ENCODE data around the gene CNPY1. TPM values are rescaled to one million over a fixed set of nuclear protein-coding genes. Genes with fewer than 3 reads are reported as not detected.

Gene CNPY1
- total RNA-seq, 1 experiment from 2014 or later: not detected

- no peak for TF ChIP-seq TCF7L2 (IDR thresholded peaks at IDR 0.05; ENCODE audit: low read depth, low read length)
- TF ChIP-seq, protein P1, sequence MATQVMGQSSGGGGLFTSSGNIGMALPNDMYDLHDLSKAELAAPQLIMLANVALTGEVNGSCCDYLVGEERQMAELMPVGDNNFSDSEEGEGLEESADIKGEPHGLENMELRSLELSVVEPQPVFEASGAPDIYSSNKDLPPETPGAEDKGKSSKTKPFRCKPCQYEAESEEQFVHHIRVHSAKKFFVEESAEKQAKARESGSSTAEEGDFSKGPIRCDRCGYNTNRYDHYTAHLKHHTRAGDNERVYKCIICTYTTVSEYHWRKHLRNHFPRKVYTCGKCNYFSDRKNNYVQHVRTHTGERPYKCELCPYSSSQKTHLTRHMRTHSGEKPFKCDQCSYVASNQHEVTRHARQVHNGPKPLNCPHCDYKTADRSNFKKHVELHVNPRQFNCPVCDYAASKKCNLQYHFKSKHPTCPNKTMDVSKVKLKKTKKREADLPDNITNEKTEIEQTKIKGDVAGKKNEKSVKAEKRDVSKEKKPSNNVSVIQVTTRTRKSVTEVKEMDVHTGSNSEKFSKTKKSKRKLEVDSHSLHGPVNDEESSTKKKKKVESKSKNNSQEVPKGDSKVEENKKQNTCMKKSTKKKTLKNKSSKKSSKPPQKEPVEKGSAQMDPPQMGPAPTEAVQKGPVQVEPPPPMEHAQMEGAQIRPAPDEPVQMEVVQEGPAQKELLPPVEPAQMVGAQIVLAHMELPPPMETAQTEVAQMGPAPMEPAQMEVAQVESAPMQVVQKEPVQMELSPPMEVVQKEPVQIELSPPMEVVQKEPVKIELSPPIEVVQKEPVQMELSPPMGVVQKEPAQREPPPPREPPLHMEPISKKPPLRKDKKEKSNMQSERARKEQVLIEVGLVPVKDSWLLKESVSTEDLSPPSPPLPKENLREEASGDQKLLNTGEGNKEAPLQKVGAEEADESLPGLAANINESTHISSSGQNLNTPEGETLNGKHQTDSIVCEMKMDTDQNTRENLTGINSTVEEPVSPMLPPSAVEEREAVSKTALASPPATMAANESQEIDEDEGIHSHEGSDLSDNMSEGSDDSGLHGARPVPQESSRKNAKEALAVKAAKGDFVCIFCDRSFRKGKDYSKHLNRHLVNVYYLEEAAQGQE (IDR thresholded peaks at IDR 0.05; ENCODE audit: insufficient read depth in 1 of 2, low read depth in 2 of 2, low read length in 1 of 2): no peak
- no peak for TF ChIP-seq POLR2AphosphoS5 (IDR thresholded peaks at IDR 0.05; ENCODE audit: low read depth, low read length)
- H3K36me3 ChIP-seq (ENCODE audit: control insufficient read depth, insufficient read depth, low read length): no peaks in the 10 kb centered on the region
- H3K27ac ChIP-seq (ENCODE audit: low read length): no peak overlapping the region
- H3K9me3 ChIP-seq (ENCODE audit: control insufficient read depth, insufficient read depth, low read depth, low read length): no peaks in the 10 kb centered on the region
- ATAC-seq (no peak), DNase-seq (ENCODE audit: low read depth, low spot score) (no peak)
- H3K27me3 ChIP-seq (ENCODE audit: control insufficient read depth, insufficient read depth, low read length): no peaks in the 10 kb centered on the region; the same call in 1 of the 2 replicates
- no peak overlapping the region for H3K4me3 ChIP-seq (ENCODE audit: low read depth in 2 of 2, low read length in 2 of 2)
- ChIA-PET POLR2A (no interaction called here), CTCF (no interaction called here)
- H3K4me1 ChIP-seq (ENCODE audit: control insufficient read depth, insufficient read depth, low read length): no peaks in the 10 kb centered on the region
- intact Hi-C loops (cut with micrococcal nuclease; ENCODE audit: unreplicated experiment): no loop called here
- no TSS peak for BruUV-seq (replicated peaks)
- in situ Hi-C loops (cut with HindIII; ENCODE audit: low pct_unique_long_range_greater_than_20kb, low sequenced_read_pairs): no loop called here
Observed at GRCh38 chr7:155544485-155544884, 1.9 kb downstream of the CNPY1 start.

- H3K36me3 ChIP-seq (ENCODE audit: control insufficient read depth, insufficient read depth, low read length): no peaks in the 10 kb centered on the region
- H3K9me3 ChIP-seq (ENCODE audit: control insufficient read depth, insufficient read depth, low read depth, low read length): no peaks in the 10 kb centered on the region
- CTCF ChIA-PET: no interaction called here
- H3K4me1 ChIP-seq (ENCODE audit: control insufficient read depth, insufficient read depth, low read length): no peaks in the 10 kb centered on the region
- in situ Hi-C loops (cut with HindIII; ENCODE audit: low pct_unique_long_range_greater_than_20kb, low sequenced_read_pairs) (no loop called here), intact Hi-C loops (cut with micrococcal nuclease; ENCODE audit: unreplicated experiment) (no loop called here)
- no peak overlapping the region for H3K4me3 ChIP-seq (ENCODE audit: low read depth in 2 of 2, low read length in 2 of 2)
- H3K27ac ChIP-seq (ENCODE audit: low read length): no peak overlapping the region
- no peak for TF ChIP-seq CTCF (IDR thresholded peaks at IDR 0.05)
- TF ChIP-seq, protein P1 (IDR thresholded peaks at IDR 0.05; ENCODE audit: insufficient read depth in 1 of 2, low read depth in 2 of 2, low read length in 1 of 2): no peak
- no peak for TF ChIP-seq TCF7L2 (IDR thresholded peaks at IDR 0.05; ENCODE audit: low read depth, low read length)
- POLR2A ChIA-PET: no interaction called here
- DNase-seq (ENCODE audit: low read depth, low spot score) (no peak), ATAC-seq (no peak)
- no peaks in the 10 kb centered on the region; the same call in 1 of the 2 replicates for H3K27me3 ChIP-seq (ENCODE audit: control insufficient read depth, insufficient read depth, low read length)
- BruUV-seq (replicated peaks): no TSS peak
Observed at GRCh38 chr7:155543926-155544325, 2.4 kb downstream of the CNPY1 start.

Data from Panc1 (cell line).